H1 (cell line): ENCODE measurements around the gene FMNL2. TPM values are rescaled to one million over a fixed set of nuclear protein-coding genes. Genes with fewer than 3 reads are reported as not detected.

Source experiments
- CTCF ChIA-PET: fragments of 300-600 bp; sonication (Branson Sonifier 250); formaldehyde crosslinking; loops from one replicate; lab custom pipeline; 2021; ENCODE audit not compliant: partially characterized antibody; lab: Charles Lee
- POLR2A ChIA-PET: fragments of 300-600 bp; sonication (Branson Sonifier 250); formaldehyde crosslinking; loops from one replicate; lab custom pipeline; 2021; ENCODE audit warnings: inconsistent platforms; ENCODE audit not compliant: partially characterized antibody; lab: Charles Lee
- DNase-seq, 2 experiments: peaks; one replicate each; pipeline versions ENCODE4 v3.0.0 to v3.0.0-alpha.2; 2010 to 2022; ENCODE audit warnings: low spot score in 2 of 2, low read depth in 1 of 2, mixed read lengths in 1 of 2
- FAIRE-seq: peaks from 2 replicates; lab custom pipeline; 2011; peaks lifted over from hg19 to GRCh38; lab: Jason Lieb, UNC
- H2AFZ ChIP-seq: 2 replicates; pipeline ENCODE4 v1.8.1; 2012; ENCODE audit warnings: low read length, inconsistent platforms
- H2AK5ac ChIP-seq: 2 replicates; pipeline ENCODE4 v1.6.1; 2013; ENCODE audit warnings: low read depth, low read length
- H2BK120ac ChIP-seq: replicated peaks from 2 replicates; pipeline ENCODE3; 2013; ENCODE audit warnings: low read depth, low read length, inconsistent platforms
- H2BK12ac ChIP-seq: 2 replicates; pipeline ENCODE4 v1.6.1; 2013; ENCODE audit warnings: low read depth, low read length
- H2BK15ac ChIP-seq: 2 replicates; pipeline ENCODE4 v1.6.1; 2013; ENCODE audit warnings: low read length
- H2BK20ac ChIP-seq: 2 replicates; pipeline ENCODE4 v1.6.1; 2013; ENCODE audit warnings: low read length
- H2BK5ac ChIP-seq: 2 replicates; pipeline ENCODE4 v1.6.1; 2013; ENCODE audit warnings: low read depth, low read length
- H3K14ac ChIP-seq: 2 replicates; pipeline ENCODE4 v1.6.1; 2013; ENCODE audit warnings: inconsistent platforms; ENCODE audit not compliant: insufficient read length
- H3K18ac ChIP-seq: 2 replicates; pipeline ENCODE4 v1.6.1; 2013; ENCODE audit warnings: low read length; ENCODE audit errors: extremely low read depth
- H3K23ac ChIP-seq: 2 replicates; pipeline ENCODE4 v1.6.1; 2013; ENCODE audit warnings: inconsistent platforms; ENCODE audit not compliant: insufficient read length
- H3K23me2 ChIP-seq: 2 replicates; pipeline ENCODE4 v1.6.1; 2013; ENCODE audit warnings: low read depth, low read length
- H3K27ac ChIP-seq: 2 replicates; pipeline ENCODE4 v1.6.1; 2011; ENCODE audit warnings: low read depth, low read length, inconsistent platforms
- H3K27me3 ChIP-seq, 4 experiments: replicated peaks in 1 of 4; 1 replicate in 1 of 4; 2 replicates in 3 of 4; pipeline versions ENCODE4 v1.6.1 to v1.8.1; 2011 to 2013; ENCODE audit warnings: low read length in 3 of 4, mild to moderate bottlenecking in 3 of 4, inconsistent platforms in 2 of 4, mixed read lengths in 2 of 4, moderate library complexity in 1 of 4; ENCODE audit not compliant: control insufficient read depth in 3 of 4, insufficient read depth in 3 of 4; ENCODE audit errors: extremely low read depth in 1 of 4
- H3K36me3 ChIP-seq, 4 experiments: 2 replicates each; pipeline versions ENCODE4 v1.6.1 to v1.8.1; 2011 to 2013; ENCODE audit warnings: mild to moderate bottlenecking in 4 of 4, low read length in 3 of 4, moderate library complexity in 2 of 4, control low read depth in 1 of 4, inconsistent platforms in 1 of 4; ENCODE audit not compliant: insufficient read depth in 4 of 4, control insufficient read depth in 2 of 4
- H3K4ac ChIP-seq: replicated peaks from 2 replicates; pipeline ENCODE3; 2013; ENCODE audit warnings: low read length, low read depth, mixed read lengths, inconsistent platforms; ENCODE audit not compliant: insufficient read length
- H3K4me1 ChIP-seq, 4 experiments: replicated peaks in 1 of 4; 1 replicate in 1 of 4; 2 replicates in 3 of 4; pipeline versions ENCODE4 v1.6.1 to v1.8.1; 2011 to 2013; ENCODE audit warnings: low read length in 3 of 4, inconsistent platforms in 2 of 4, mixed read lengths in 1 of 4; ENCODE audit not compliant: insufficient read depth in 4 of 4, control insufficient read depth in 3 of 4
- H3K4me2 ChIP-seq, 2 experiments: 2 replicates each; pipeline versions ENCODE4 v1.6.1 to v1.8.1; 2011 to 2013; ENCODE audit warnings: low read depth in 2 of 2, low read length in 2 of 2, control low read depth in 1 of 2, inconsistent platforms in 1 of 2, mild to moderate bottlenecking in 1 of 2; ENCODE audit not compliant: insufficient read depth in 1 of 2
- H3K4me3 ChIP-seq, 4 experiments: fragments of 200-600, 300-600 bp in 1 of 4; sonication (generic), shearing (Covaris generic), sonication (Bioruptor Twin) in 1 of 4; 2 replicates each; pipeline versions ENCODE4 v1.5.1 to v1.8.1; 2011 to 2016; ENCODE audit warnings: low read length in 4 of 4, low read depth in 3 of 4, control low read depth in 2 of 4, inconsistent platforms in 2 of 4, mild to moderate bottlenecking in 2 of 4, mixed read lengths in 1 of 4, moderate library complexity in 1 of 4; ENCODE audit not compliant: insufficient read depth in 2 of 4; ENCODE audit errors: extremely low read depth in 1 of 4
- H3K56ac ChIP-seq: replicated peaks from 2 replicates; pipeline ENCODE3; 2013; ENCODE audit warnings: low read depth, mild to moderate bottlenecking, mixed read lengths, low read length, inconsistent platforms; ENCODE audit not compliant: insufficient read length
- H3K79me1 ChIP-seq: 2 replicates; pipeline ENCODE4 v1.6.1; 2013; ENCODE audit warnings: low read depth, low read length, control low read depth
- H3K79me2 ChIP-seq, 2 experiments: 2 replicates each; pipeline versions ENCODE4 v1.6.1 to v1.8.1; 2012 to 2013; ENCODE audit warnings: low read length in 2 of 2, mild to moderate bottlenecking in 2 of 2, inconsistent platforms in 1 of 2; ENCODE audit not compliant: insufficient read depth in 2 of 2, control insufficient read depth in 1 of 2
- H3K9ac ChIP-seq, 4 experiments: replicated peaks in 1 of 4; 1 replicate in 1 of 4; 2 replicates in 3 of 4; pipeline versions ENCODE4 v1.6.1 to v1.8.1; 2011 to 2013; ENCODE audit warnings: low read depth in 3 of 4, low read length in 3 of 4, control low read depth in 2 of 4, mild to moderate bottlenecking in 2 of 4, moderate library complexity in 2 of 4, inconsistent platforms in 1 of 4; ENCODE audit errors: extremely low read depth in 1 of 4
- H3K9me3 ChIP-seq, 2 experiments: 2 replicates each; pipeline versions ENCODE4 v1.6.1 to v1.8.1; 2012 to 2013; ENCODE audit warnings: mild to moderate bottlenecking in 2 of 2, moderate library complexity in 2 of 2, control low read depth in 1 of 2, inconsistent platforms in 1 of 2, low read depth in 1 of 2, low read length in 1 of 2, mixed read lengths in 1 of 2; ENCODE audit not compliant: insufficient read depth in 2 of 2
- H4K20me1 ChIP-seq, 2 experiments: replicated peaks in 1 of 2; 2 replicates each; pipeline versions ENCODE3 to v1.8.1; 2011 to 2013; ENCODE audit warnings: inconsistent platforms in 2 of 2, low read length in 2 of 2, mild to moderate bottlenecking in 1 of 2; ENCODE audit not compliant: insufficient read depth in 2 of 2, control insufficient read depth in 1 of 2
- H4K5ac ChIP-seq: 2 replicates; pipeline ENCODE4 v1.6.1; 2013; ENCODE audit warnings: low read length, low read depth, mixed read lengths, inconsistent platforms; ENCODE audit not compliant: insufficient read length
- H4K8ac ChIP-seq: 2 replicates; pipeline ENCODE4 v1.8.0; 2013; ENCODE audit warnings: mild to moderate bottlenecking, moderate library complexity, low read length, inconsistent platforms; ENCODE audit not compliant: insufficient read depth; ENCODE audit errors: extremely low read depth
- H4K91ac ChIP-seq: replicated peaks from 2 replicates; pipeline ENCODE3; 2013; ENCODE audit warnings: low read length, mixed read lengths, inconsistent platforms; ENCODE audit not compliant: insufficient read length
- ASH2L ChIP-seq: fragments of 200-600, 300-600 bp; sonication (generic); IDR thresholded peaks from one replicate; pipeline ENCODE4 v1.7.1; 2017; ENCODE audit warnings: low read length
- BACH1 ChIP-seq: IDR thresholded peaks from 2 replicates; pipeline ENCODE4 v1.6.1; 2012; ENCODE audit warnings: low read length, improper control_type of control experiment
- CHD2 ChIP-seq: IDR thresholded peaks from 2 replicates; pipeline ENCODE4 v1.6.1; 2012; ENCODE audit warnings: low read length, improper control_type of control experiment
- EP300 ChIP-seq, 2 experiments: IDR thresholded peaks; 1 replicate in 1 of 2; 2 replicates in 1 of 2; pipeline ENCODE4 v1.6.1; 2011 to 2012; ENCODE audit warnings: low read depth in 2 of 2, low read length in 2 of 2, mild to moderate bottlenecking in 2 of 2, borderline replicate concordance in 1 of 2, inconsistent platforms in 1 of 2, moderate library complexity in 1 of 2
- RAD21 ChIP-seq, 2 experiments: IDR thresholded peaks in 1 of 2; conservative IDR thresholded peaks in 1 of 2; 2 replicates each; pipeline ENCODE4 v1.6.1; 2011; ENCODE audit warnings: low read depth in 2 of 2, low read length in 2 of 2, improper control_type of control experiment in 1 of 2, inconsistent platforms in 1 of 2, mild to moderate bottlenecking in 1 of 2, moderate library complexity in 1 of 2
- SP1 ChIP-seq: IDR thresholded peaks from 2 replicates; pipeline ENCODE4 v1.6.1; 2011; ENCODE audit warnings: low read depth, low read length
- SUZ12 ChIP-seq: fragments of 200-600 bp; sonication (generic); IDR thresholded peaks from 2 replicates; pipeline ENCODE4 v1.6.1; 2012; ENCODE audit warnings: mild to moderate bottlenecking, inconsistent platforms, low read length, moderate library complexity, mixed read lengths
- TAF7 ChIP-seq: optimal IDR thresholded peaks from 2 replicates; pipeline ENCODE3; 2011; ENCODE audit warnings: low read depth, mild to moderate bottlenecking, inconsistent platforms, low read length, moderate library complexity, borderline replicate concordance
- TCF12 ChIP-seq: IDR thresholded peaks from 2 replicates; pipeline ENCODE4 v1.6.1; 2011; ENCODE audit warnings: low read depth, mild to moderate bottlenecking, low read length
- USF2 ChIP-seq: IDR thresholded peaks from 2 replicates; pipeline ENCODE4 v1.6.1; 2011; ENCODE audit warnings: low read length, improper control_type of control experiment
- ZNF274 ChIP-seq: IDR thresholded peaks from 2 replicates; pipeline ENCODE4 v1.7.0; 2012; ENCODE audit warnings: low read length, borderline replicate concordance; ENCODE audit errors: extremely low read depth
- WGBS, 2 experiments: shearing (Covaris generic) in 1 of 2; methylation state at CpG; one replicate each; pipeline versions ENCODE4 v1.1.6 to v1.1.7; 2013 to 2015; ENCODE audit warnings: low lambda C conversion rate in 2 of 2, mixed read lengths in 2 of 2, inconsistent platforms in 1 of 2, low coverage in 1 of 2, missing lambda C conversion rate in 1 of 2; ENCODE audit not compliant: insufficient replicate concordance in 2 of 2, insufficient coverage in 1 of 2, insufficient read length in 1 of 2; ENCODE audit errors: extremely low coverage in 1 of 2, missing lambda C conversion rate in 1 of 2; 5-methylcytosine and 5-hydroxymethylcytosine counted together
- polyA plus RNA-seq, 7 experiments: library from polyadenylated mRNA; depleted of rRNA in 3 of 7; stranded (reverse) in 5 of 7; unstranded in 2 of 7; fragments of >200 nt in 5 of 7; fragments of 200-250 nt in 2 of 7; gene quantifications; 1 replicate in 5 of 7; 2 replicates in 1 of 7; 4 replicates in 1 of 7; pipeline versions ENCODE4 v1.2.1 to v1.2.3, GENCODE V29; 2011 to 2013; ENCODE audit warnings: missing spikeins in 2 of 7, mixed read lengths in 2 of 7
- total RNA-seq: library from RNA; stranded (reverse); fragmentation: NEBNext Ultra II Directional; extraction: Animal tissue kit (Norgen Biotek cat#: 25700); gene quantifications from 2 replicates; pipeline ENCODE4 v1.2.1, GENCODE V29; 2021

The FMNL2 gene
- total and polyA plus RNA-seq, 2 of the 8 experiments (the other 6 are each of a cell fraction or from before 2014, with no cell fraction given), result 15.5 to 45.1 TPM

- Histone ChIP-seq H2BK5ac (no peak overlapping the region), H3K79me1 (no peaks in the 10 kb centered on the region; the same call in 1 of the 2 replicates), H4K5ac (no peak overlapping the region), H3K4me2 (no peak overlapping the region), H4K91ac (no peak overlapping the region), H2AK5ac (no peak overlapping the region), H2BK20ac (no peak overlapping the region), H3K4me1 (no peaks in the 10 kb centered on the region), H4K20me1 (no peaks in the 10 kb centered on the region), H3K27me3 (no peaks in the 10 kb centered on the region), H3K23ac (no peak overlapping the region), H3K14ac (no peak overlapping the region), H3K23me2 (no peaks in the 10 kb centered on the region), H3K36me3 (peaks cover 0 to 20% (median 7%) of the 10 kb centered on the region in 4 experiments; a peak in 4 of 8 replicates), H3K56ac (no peak overlapping the region), H3K4me3 (no peak overlapping the region), H2BK12ac (no peak overlapping the region), H3K79me2 (no peaks in the 10 kb centered on the region), H2BK15ac (no peak overlapping the region), H3K9me3 (no peaks in the 10 kb centered on the region), H3K4ac (no peak overlapping the region), H2BK120ac (no peak overlapping the region), H3K18ac (no peak overlapping the region), H2AFZ (no peak overlapping the region), H3K9ac (no peak overlapping the region), H4K8ac (no peak overlapping the region), H3K27ac (no peak overlapping the region)
- FAIRE-seq (no peak), DNase-seq (no peak)
- 69% methylated on average over 2 of the region's 2 CpGs; no CpG with 5 or more reads in 1 of the 2 experiments for WGBS, 2 experiments
- CTCF ChIA-PET, result interaction anchor here (1.5 kb wide), 1 partner anchor 29 kb away, joined by 5 read pairs; no protein-coding TSS in a partner anchor
- POLR2A ChIA-PET, result no interaction called here
- TF ChIP-seq ASH2L (no peak), RAD21 (IDR thresholded peaks at IDR 0.05 in 1 of 2, conservative IDR thresholded peaks at IDR 0.05 in 1 of 2; ENCODE audit: low read depth in 2 of 2, low read length in 2 of 2) (no peak), CHD2 (no peak), SUZ12 (no peak), EP300 (IDR thresholded peaks at IDR 0.05; ENCODE audit: borderline replicate concordance in 1 of 2, low read depth in 2 of 2, low read length in 2 of 2) (no peak), ZNF274 (no peak), SP1 (no peak), BACH1 (no peak), TAF7 (no peak), TCF12 (no peak), USF2 (no peak)
Measured at GRCh38 chr2:152606941-152607340, 272.0 kb downstream of the FMNL2 start.
